Fibroblast of the aortic adventitia (primary cell): ENCODE results near the gene DPEP2. TPM values are rescaled to one million over a fixed set of nuclear protein-coding genes. Genes with fewer than 3 reads are reported as not detected.

Experiments used
- DNase-seq: peaks from one replicate; pipeline ENCODE4 v3.0.0-alpha.2; 2010; ENCODE audit warnings: low read depth
- H3K4me3 ChIP-seq: 2 replicates; pipeline ENCODE4 v1.5.1; 2011; ENCODE audit warnings: low read depth, mild to moderate bottlenecking, control low read depth, low read length, moderate library complexity
- total RNA-seq: library from RNA; depleted of rRNA; stranded (reverse); fragments of >200 nt; gene quantifications from 2 replicates; pipeline ENCODE4 v1.2.3, GENCODE V29; 2012; ENCODE audit warnings: low replicate concordance
- TF ChIP-seq, protein P1 (sequence below): IDR thresholded peaks from 2 replicates; pipeline ENCODE4 v1.5.1; 2011; ENCODE audit warnings: mild to moderate bottlenecking, low read length, control low read depth, inconsistent platforms; ENCODE audit not compliant: insufficient read depth

Gene DPEP2
- total RNA-seq, 1 donor = not detected

DNA sequence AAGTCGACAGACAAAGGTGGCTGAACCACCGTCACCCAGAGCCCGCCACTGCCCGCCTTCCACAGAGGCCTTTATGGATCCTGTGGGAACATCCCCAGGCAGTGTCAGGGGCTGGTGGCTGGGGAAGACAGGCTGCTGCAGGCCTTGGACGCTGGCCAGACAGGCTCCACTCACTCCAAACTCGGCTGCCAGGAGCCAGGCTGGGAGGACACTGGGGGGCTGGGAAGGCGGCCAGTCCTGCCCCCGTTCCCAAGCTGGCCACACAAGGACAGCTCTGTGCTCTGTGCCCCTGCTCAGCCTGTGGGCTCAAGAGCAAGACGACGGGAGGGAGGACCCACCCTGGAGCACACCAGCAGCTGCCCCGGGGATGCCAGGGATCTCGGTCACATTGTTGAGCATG is 47.8 kb downstream of the DPEP2 start:
- no peak overlapping the region for H3K4me3 ChIP-seq
- TF ChIP-seq, protein P1, sequence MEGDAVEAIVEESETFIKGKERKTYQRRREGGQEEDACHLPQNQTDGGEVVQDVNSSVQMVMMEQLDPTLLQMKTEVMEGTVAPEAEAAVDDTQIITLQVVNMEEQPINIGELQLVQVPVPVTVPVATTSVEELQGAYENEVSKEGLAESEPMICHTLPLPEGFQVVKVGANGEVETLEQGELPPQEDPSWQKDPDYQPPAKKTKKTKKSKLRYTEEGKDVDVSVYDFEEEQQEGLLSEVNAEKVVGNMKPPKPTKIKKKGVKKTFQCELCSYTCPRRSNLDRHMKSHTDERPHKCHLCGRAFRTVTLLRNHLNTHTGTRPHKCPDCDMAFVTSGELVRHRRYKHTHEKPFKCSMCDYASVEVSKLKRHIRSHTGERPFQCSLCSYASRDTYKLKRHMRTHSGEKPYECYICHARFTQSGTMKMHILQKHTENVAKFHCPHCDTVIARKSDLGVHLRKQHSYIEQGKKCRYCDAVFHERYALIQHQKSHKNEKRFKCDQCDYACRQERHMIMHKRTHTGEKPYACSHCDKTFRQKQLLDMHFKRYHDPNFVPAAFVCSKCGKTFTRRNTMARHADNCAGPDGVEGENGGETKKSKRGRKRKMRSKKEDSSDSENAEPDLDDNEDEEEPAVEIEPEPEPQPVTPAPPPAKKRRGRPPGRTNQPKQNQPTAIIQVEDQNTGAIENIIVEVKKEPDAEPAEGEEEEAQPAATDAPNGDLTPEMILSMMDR = no peak
- no peak for DNase-seq

DNA sequence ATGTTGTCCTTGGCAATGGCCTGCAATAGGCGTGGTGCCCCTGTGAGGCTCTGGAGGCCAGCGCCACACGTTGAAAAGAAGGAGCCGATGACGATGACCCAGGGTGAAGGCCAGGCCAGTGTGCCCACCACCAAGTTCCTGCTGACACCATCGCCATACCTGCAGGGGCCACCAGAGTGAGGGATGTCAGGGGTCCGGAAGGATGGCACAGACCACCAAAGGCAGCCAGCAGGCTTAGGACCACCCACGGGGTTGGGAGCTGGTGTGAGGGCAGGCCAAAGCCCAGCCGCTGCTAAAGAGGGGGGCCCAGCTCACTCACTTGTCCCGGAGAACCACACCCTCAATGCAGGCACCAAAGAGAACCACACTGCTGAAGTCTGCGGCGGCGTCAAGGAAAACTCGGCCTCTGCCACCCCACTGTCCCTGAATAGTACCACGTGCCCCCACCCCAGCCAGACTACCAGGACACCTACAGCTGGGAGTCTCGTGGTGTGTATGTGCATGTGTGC is 48.9 kb downstream of the DPEP2 start:
- no peak for DNase-seq
- no peak overlapping the region for H3K4me3 ChIP-seq

DNA sequence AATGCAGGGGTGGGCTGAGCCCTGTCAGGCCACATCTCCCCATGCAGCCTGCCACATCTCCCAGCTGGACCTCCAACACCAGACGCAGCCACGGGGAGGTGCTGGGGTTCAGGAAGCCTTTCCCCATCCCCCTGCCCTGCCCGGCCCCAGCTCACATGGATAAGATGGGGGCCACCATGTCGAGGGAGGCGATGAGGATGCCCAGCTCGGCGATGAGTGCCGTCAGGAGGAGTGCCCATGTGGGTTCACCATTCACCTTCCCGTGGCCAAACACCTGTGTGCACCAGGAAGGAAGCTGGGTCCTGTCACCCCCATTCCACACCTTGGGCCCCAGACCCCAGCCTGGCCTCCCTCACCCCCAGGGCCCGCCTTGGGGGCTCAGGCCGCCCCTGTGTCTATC is 49.6 kb downstream of the DPEP2 start:
- H3K4me3 ChIP-seq = no peak overlapping the region
- no peak for DNase-seq
- TF ChIP-seq, protein P1 = no peak

More for the DNA sequence above, 48.9 kb downstream of the DPEP2 start:
- TF ChIP-seq, protein P1 = no peak

DNA sequence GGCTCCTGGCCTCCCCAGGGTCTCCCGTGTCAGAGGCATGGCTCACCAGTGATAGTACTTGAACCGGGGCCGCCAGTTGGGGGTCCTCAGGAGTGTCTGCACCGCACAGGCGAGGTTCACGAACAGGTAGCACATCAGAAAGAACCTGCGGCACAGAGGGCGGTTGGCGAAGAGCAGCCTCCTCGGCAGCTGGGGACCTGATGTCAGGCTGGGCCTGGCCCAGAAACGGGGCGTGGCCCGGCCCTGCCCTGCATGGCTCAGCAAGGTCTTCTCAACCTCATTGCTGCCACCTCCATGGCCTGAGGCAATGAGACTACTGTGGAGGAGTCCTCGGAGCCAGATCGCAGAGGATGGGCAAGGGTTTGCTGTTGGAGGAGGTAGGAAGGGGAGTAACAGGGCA is 51.3 kb downstream of the DPEP2 start:
- no peak overlapping the region for H3K4me3 ChIP-seq
- TF ChIP-seq, protein P1 = no peak

DNA sequence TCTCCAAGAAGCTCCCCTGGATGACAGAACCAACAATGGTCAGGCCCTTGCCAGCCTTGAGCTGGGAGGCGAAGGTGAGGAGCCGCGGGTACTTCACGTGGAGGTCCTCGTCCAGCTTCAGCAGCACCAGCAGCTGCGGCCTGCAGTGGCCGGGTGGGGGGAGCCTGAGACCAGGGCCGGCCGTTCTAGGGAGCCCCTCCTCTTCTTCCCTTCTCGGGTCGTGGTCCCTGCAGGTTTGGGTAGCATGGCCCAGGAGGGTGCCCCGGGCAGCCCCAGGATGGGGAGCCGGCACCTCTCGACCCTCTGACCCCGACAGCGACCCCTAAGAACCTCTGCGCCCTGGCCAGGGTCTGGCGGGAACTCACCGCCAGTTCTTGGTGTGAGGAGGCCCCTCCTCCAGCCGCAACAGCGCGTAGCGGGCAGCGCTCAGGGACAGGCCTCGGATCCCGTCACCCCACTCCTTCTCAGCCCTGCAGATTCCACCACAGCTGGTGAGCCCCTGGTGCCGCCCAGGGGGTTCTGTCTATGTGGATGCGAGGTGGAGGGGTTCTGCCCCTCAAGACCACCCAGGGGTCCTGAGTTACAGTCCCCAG is 52.2 kb downstream of the DPEP2 start:
- DNase-seq = no peak
- H3K4me3 ChIP-seq = no peak overlapping the region
- TF ChIP-seq, protein P1 = no peak

More for the DNA sequence above, 51.3 kb downstream of the DPEP2 start:
- DNase-seq = no peak

DNA sequence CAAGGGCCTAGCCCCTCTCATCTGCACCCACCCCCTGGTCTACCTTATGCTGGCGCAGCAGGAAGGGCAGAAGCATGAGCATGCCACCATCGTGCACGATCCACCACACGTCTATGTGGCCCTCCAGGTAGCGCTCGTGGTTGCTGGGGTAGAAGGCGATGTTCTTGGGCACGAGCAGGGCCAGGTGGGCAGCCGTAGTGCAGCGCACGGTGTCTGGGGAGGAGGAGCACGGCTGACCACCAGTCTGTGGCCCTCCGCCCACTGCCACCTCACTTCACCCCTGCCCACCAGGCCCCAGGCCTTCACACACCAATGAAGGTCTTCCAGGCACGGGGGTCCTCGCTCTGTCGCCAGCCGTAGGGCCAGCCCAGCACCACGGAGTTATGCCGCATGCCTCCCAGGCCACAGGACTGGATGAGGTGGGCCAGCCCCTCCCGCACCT is 53.1 kb downstream of the DPEP2 start:
- DNase-seq = no peak
- TF ChIP-seq, protein P1 = no peak
- no peak overlapping the region for H3K4me3 ChIP-seq
